ENCODE data around the gene ARHGEF17.

ARHGEF17 gene

GRCh38 chr11:73361953-73362776 is 54.1 kb downstream of the ARHGEF17 start:
- no peak for DNase-seq

GRCh38 chr11:73363147-73363546 is 55.1 kb downstream of the ARHGEF17 start:
- DNase-seq: no peak

- no peak for DNase-seq
These were observed 57.5 kb downstream of the ARHGEF17 start for GRCh38 chr11:73365352-73366264.

- DNase-seq: no peak
These were observed 58.2 kb downstream of the ARHGEF17 start for GRCh38 chr11:73366265-73366610.

GRCh38 chr11:73366953-73367352 is 58.9 kb downstream of the ARHGEF17 start:
- no peak for DNase-seq

GRCh38 chr11:73367482-73368024 is 59.5 kb downstream of the ARHGEF17 start:
- DNase-seq: no peak

GRCh38 chr11:73372375-73372993 is 64.4 kb downstream of the ARHGEF17 start:
- DNase-seq: no peak

GRCh38 chr11:73374151-73374550 is 66.1 kb downstream of the ARHGEF17 start:
- no peak for DNase-seq

GRCh38 chr11:73375830-73376159 is 67.7 kb downstream of the ARHGEF17 start:
- no peak for DNase-seq

- peak; percentile 89 for DNase-seq
These were observed 68.2 kb downstream of the ARHGEF17 start, which contains the start of gene RELT for GRCh38 chr11:73376160-73376802. TSS of gene RELT (plus strand) at chr11:73376399. CDS start at chr11:73389137, 12,738 bp downstream.

- DNase-seq: peak; percentile 40
These were observed 68.9 kb downstream of the ARHGEF17 start for GRCh38 chr11:73376803-73377629.

GRCh38 chr11:73379189-73379880 is 71.3 kb downstream of the ARHGEF17 start:
- DNase-seq: no peak

- DNase-seq: no peak
These were observed 72.3 kb downstream of the ARHGEF17 start for GRCh38 chr11:73380331-73380730.

- DNase-seq: no peak
These were observed 72.9 kb downstream of the ARHGEF17 start for GRCh38 chr11:73380897-73381410.

GRCh38 chr11:73381589-73381988 is 73.5 kb downstream of the ARHGEF17 start:
- no peak for DNase-seq

- no peak for DNase-seq
These were observed 74.1 kb downstream of the ARHGEF17 start for GRCh38 chr11:73382183-73382582.

- DNase-seq: no peak
These were observed 74.7 kb downstream of the ARHGEF17 start for GRCh38 chr11:73382747-73383146.

- no peak for DNase-seq
These were observed 75.4 kb downstream of the ARHGEF17 start for GRCh38 chr11:73383249-73384124.

GRCh38 chr11:73384125-73384441 is 76.0 kb downstream of the ARHGEF17 start:
- DNase-seq: no peak

- DNase-seq: no peak
These were observed 76.4 kb downstream of the ARHGEF17 start for GRCh38 chr11:73384531-73384871.
